ENCODE data around the gene ZC3HAV1.
"Not testable (repeated sequence)": the region's sequence is repeated elsewhere in the genome, so short reads cannot be mapped to it uniquely, and the experiment has no call there.

Gene ZC3HAV1

GRCh38 chr7:139054101-139054500, 55.4 kb downstream of the ZC3HAV1 start:
- peak; percentile 32 for DNase-seq (ENCODE audit: low read depth, low spot score)

- no peak for DNase-seq (ENCODE audit: low read depth, low spot score)
These were observed 57.9 kb downstream of the ZC3HAV1 start for GRCh38 chr7:139051655-139052054.

GRCh38 chr7:139049936-139050335, 59.6 kb downstream of the ZC3HAV1 start:
- DNase-seq (ENCODE audit: low read depth, low spot score) = no peak

- no peak for DNase-seq (ENCODE audit: low read depth, low spot score)
These were observed 60.4 kb downstream of the ZC3HAV1 start for GRCh38 chr7:139049111-139049510.

- no peak for DNase-seq (ENCODE audit: low read depth, low spot score)
These were observed 61.5 kb downstream of the ZC3HAV1 start for GRCh38 chr7:139047970-139048369.

GRCh38 chr7:139046143-139046542, 63.4 kb downstream of the ZC3HAV1 start:
- DNase-seq (ENCODE audit: low read depth, low spot score) = no peak

GRCh38 chr7:139044813-139045794, 64.4 kb downstream of the ZC3HAV1 start:
- DNase-seq (ENCODE audit: low read depth, low spot score) = no peak

- DNase-seq (ENCODE audit: low read depth, low spot score) = no peak
These were observed 65.4 kb downstream of the ZC3HAV1 start for GRCh38 chr7:139043823-139044812.

GRCh38 chr7:139041378-139042085, 68.0 kb downstream of the ZC3HAV1 start:
- DNase-seq (ENCODE audit: low read depth, low spot score) = no peak

GRCh38 chr7:139038691-139039090, 70.8 kb downstream of the ZC3HAV1 start:
- no peak for DNase-seq (ENCODE audit: low read depth, low spot score)

- no peak for DNase-seq (ENCODE audit: low read depth, low spot score)
These were observed 72.6 kb downstream of the ZC3HAV1 start for GRCh38 chr7:139036901-139037300.

- peak; percentile 70 for DNase-seq (ENCODE audit: low read depth, low spot score)
These were observed 73.8 kb downstream of the ZC3HAV1 start, which contains the start of gene ZC3HAV1L for GRCh38 chr7:139035586-139036353. TSS of gene ZC3HAV1L (minus strand) at chr7:139036042. CDS start at chr7:139036017, 25 bp downstream.

- DNase-seq (ENCODE audit: low read depth, low spot score) = no peak
These were observed 74.5 kb downstream of the ZC3HAV1 start for GRCh38 chr7:139034855-139035585.

GRCh38 chr7:139034336-139034735, 75.2 kb downstream of the ZC3HAV1 start:
- no peak for DNase-seq (ENCODE audit: low read depth, low spot score)

GRCh38 chr7:139033346-139034114, 76.0 kb downstream of the ZC3HAV1 start:
- DNase-seq (ENCODE audit: low read depth, low spot score) = no peak

GRCh38 chr7:139032473-139032872, 77.0 kb downstream of the ZC3HAV1 start:
- DNase-seq (ENCODE audit: low read depth, low spot score) = no peak

- DNase-seq (ENCODE audit: low read depth, low spot score) = no peak
These were observed 80.2 kb downstream of the ZC3HAV1 start for GRCh38 chr7:139029353-139029752.

- no peak for DNase-seq (ENCODE audit: low read depth, low spot score)
These were observed 83.0 kb downstream of the ZC3HAV1 start for GRCh38 chr7:139026551-139026950.

GRCh38 chr7:139025861-139026260, 83.7 kb downstream of the ZC3HAV1 start:
- not testable (repeated sequence) for DNase-seq (ENCODE audit: low read depth, low spot score)
